ENCODE measurements around the gene TPRKB.

DNA sequence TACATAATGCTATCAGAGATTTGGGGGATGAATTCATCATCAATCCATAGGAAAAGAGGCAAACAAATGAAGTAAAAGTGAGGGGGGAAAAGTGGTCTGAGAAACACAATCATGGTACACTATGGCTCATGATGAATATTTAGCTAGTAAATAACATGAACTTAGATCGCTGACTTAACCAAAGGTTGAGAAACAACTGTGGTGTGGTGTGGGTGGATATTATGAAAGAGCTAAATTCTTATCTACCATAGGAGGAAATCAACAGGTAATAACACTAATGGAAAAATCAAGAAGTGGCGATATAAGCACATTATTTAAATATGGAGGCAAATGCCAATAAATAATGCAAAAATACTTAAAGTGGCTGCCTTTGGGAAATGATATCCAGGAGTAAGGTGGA lies 12.2 kb upstream of the TPRKB start:
- TF ChIP-seq CTCF (IDR thresholded peaks at IDR 0.05; ENCODE audit: low read depth, low read length): no peak
- TF ChIP-seq EZH2phosphoT487 (IDR thresholded peaks at IDR 0.05; ENCODE audit: low read depth): no peak
